BLaER1 treated with 17β-estradiol and CSF1 and Interleukin-3, amounts not matched to agents 10 nM and 100 nM (cell line): Measurements from ENCODE around the gene UGGT2.

Experiments
- H3K27ac ChIP-seq, 11 experiments: shearing (Covaris generic); formaldehyde crosslinking; 2 replicates each; pipeline ENCODE4 v1.8.1; 2022
- H3K27me3 ChIP-seq, 11 experiments: shearing (Covaris generic); formaldehyde crosslinking; 2 replicates each; pipeline ENCODE4 v1.8.1; 2022
- H3K36me3 ChIP-seq, 11 experiments: shearing (Covaris generic); formaldehyde crosslinking; 2 replicates each; pipeline ENCODE4 v1.8.1; 2022
- H3K4me1 ChIP-seq, 10 experiments: shearing (Covaris generic); formaldehyde crosslinking; 2 replicates each; pipeline ENCODE4 v1.8.1; 2022
- H3K4me2 ChIP-seq, 11 experiments: shearing (Covaris generic); formaldehyde crosslinking; 2 replicates each; pipeline ENCODE4 v1.8.1; 2022
- H3K4me3 ChIP-seq, 10 experiments: shearing (Covaris generic); formaldehyde crosslinking; 2 replicates each; pipeline ENCODE4 v1.8.1; 2022
- H3K9ac ChIP-seq, 11 experiments: shearing (Covaris generic); formaldehyde crosslinking; 2 replicates each; pipeline ENCODE4 v1.8.1; 2022
- H3K9me3 ChIP-seq, 11 experiments: shearing (Covaris generic); formaldehyde crosslinking; replicated peaks in 1 of 11; 2 replicates each; pipeline ENCODE4 v1.8.1; 2022
- H4K20me1 ChIP-seq, 11 experiments: shearing (Covaris generic); formaldehyde crosslinking; 2 replicates each; pipeline ENCODE4 v1.8.1; 2022
- Cebpa-rat ChIP-seq, 11 experiments: shearing (Covaris generic); IDR thresholded peaks; 2 replicates each; pipeline ENCODE4 v1.8.1; 2022

UGGT2 gene

GRCh38 chr13:96053003-96053703 is at the start of gene UGGT2:
Gene UGGT2, minus strand, starts transcription at chr13:96053401. Its CDS starts 89 bp downstream, at chr13:96053312.
- H3K4me3 ChIP-seq, result 0 out of 20 replicates have a peak within 1 kb of the TSS, but pooled peaks of 1 of the 10 experiments have one; percentile 15

GRCh38 chr13:96100457-96101220 is 47.4 kb upstream of the UGGT2 start:
- H3K4me3 ChIP-seq, result no peak overlapping the region
- TF ChIP-seq Cebpa-rat (IDR thresholded peaks at IDR 0.05), result no peak
- no peak overlapping the region for H3K9ac ChIP-seq
- no peaks in the 10 kb centered on the region for H3K9me3 ChIP-seq
- H3K27ac ChIP-seq, result no peak overlapping the region
- no peaks in the 10 kb centered on the region for H3K4me1 ChIP-seq
- H4K20me1 ChIP-seq, result no peaks in the 10 kb centered on the region
- H3K36me3 ChIP-seq, result no peaks in the 10 kb centered on the region
- no peak overlapping the region for H3K4me2 ChIP-seq
- H3K27me3 ChIP-seq, result no peaks in the 10 kb centered on the region

More at GRCh38 chr13:96053003-96053703, at the start of gene UGGT2:
- Histone ChIP-seq H3K9me3 (peaks cover 13 to 34% (median 20%) of the 10 kb centered on the region in 11 experiments), H3K4me2 (no peak within 1 kb of the TSS), H3K4me1 (no peaks in the 10 kb centered on the region), H3K27me3 (no peaks in the 10 kb centered on the region), H3K36me3 (no peaks in the 10 kb centered on the region), H4K20me1 (no peaks in the 10 kb centered on the region), H3K9ac (no peak within 1 kb of the TSS), H3K27ac (no peak within 1 kb of the TSS)
- no peak for TF ChIP-seq Cebpa-rat (IDR thresholded peaks at IDR 0.05)

GRCh38 chr13:96093296-96094006 is 40.2 kb upstream of the UGGT2 start:
- no peak for TF ChIP-seq Cebpa-rat (IDR thresholded peaks at IDR 0.05)
- Histone ChIP-seq H3K4me1 (no peaks in the 10 kb centered on the region), H4K20me1 (no peaks in the 10 kb centered on the region), H3K27me3 (no peaks in the 10 kb centered on the region), H3K4me2 (no peak overlapping the region), H3K36me3 (no peaks in the 10 kb centered on the region), H3K9me3 (peaks cover 19 to 26% (median 23%) of the 10 kb centered on the region in 11 experiments), H3K27ac (no peak overlapping the region), H3K9ac (no peak overlapping the region), H3K4me3 (no peak overlapping the region)

GRCh38 chr13:96091164-96092117 is 38.2 kb upstream of the UGGT2 start:
- no peaks in the 10 kb centered on the region for H3K27me3 ChIP-seq
- no peaks in the 10 kb centered on the region for H3K36me3 ChIP-seq
- H4K20me1 ChIP-seq, result no peaks in the 10 kb centered on the region
- no peak overlapping the region for H3K4me3 ChIP-seq
- H3K9me3 ChIP-seq, result peaks cover 19 to 26% (median 23%) of the 10 kb centered on the region in 11 experiments
- H3K9ac ChIP-seq, result no peak overlapping the region
- H3K4me2 ChIP-seq, result no peak overlapping the region
- H3K27ac ChIP-seq, result no peak overlapping the region
- H3K4me1 ChIP-seq, result no peaks in the 10 kb centered on the region
- TF ChIP-seq Cebpa-rat (IDR thresholded peaks at IDR 0.05), result no peak

- Histone ChIP-seq H3K36me3 (no peaks in the 10 kb centered on the region), H3K4me1 (no peaks in the 10 kb centered on the region), H3K4me2 (no peak overlapping the region), H3K9me3 (peaks cover 19 to 26% (median 23%) of the 10 kb centered on the region in 11 experiments), H3K27me3 (no peaks in the 10 kb centered on the region), H3K4me3 (no peak overlapping the region), H3K27ac (no peak overlapping the region), H3K9ac (no peak overlapping the region), H4K20me1 (no peaks in the 10 kb centered on the region)
- TF ChIP-seq Cebpa-rat (IDR thresholded peaks at IDR 0.05), result no peak
Measured at GRCh38 chr13:96090240-96091101, 37.3 kb upstream of the UGGT2 start.

GRCh38 chr13:96089749-96090239 is 36.6 kb upstream of the UGGT2 start, which contains the start of gene HS6ST3:
Gene HS6ST3, plus strand, starts transcription at chr13:96090107.
- no peak within 1 kb of the TSS for H3K4me2 ChIP-seq

GRCh38 chr13:96089139-96089538 is 35.9 kb upstream of the UGGT2 start:
- no peaks in the 10 kb centered on the region for H3K27me3 ChIP-seq
- H3K9me3 ChIP-seq, result peaks cover 19 to 26% (median 23%) of the 10 kb centered on the region in 11 experiments
- H3K4me2 ChIP-seq, result no peak overlapping the region
- no peaks in the 10 kb centered on the region for H4K20me1 ChIP-seq
- no peaks in the 10 kb centered on the region for H3K36me3 ChIP-seq
- H3K4me3 ChIP-seq, result no peak overlapping the region
- TF ChIP-seq Cebpa-rat (IDR thresholded peaks at IDR 0.05), result no peak
- H3K27ac ChIP-seq, result no peak overlapping the region
- H3K9ac ChIP-seq, result no peak overlapping the region
- H3K4me1 ChIP-seq, result no peaks in the 10 kb centered on the region

More at GRCh38 chr13:96089749-96090239, 36.6 kb upstream of the UGGT2 start, which contains the start of gene HS6ST3:
- no peak within 1 kb of the TSS for H3K4me3 ChIP-seq
- no peak within 1 kb of the TSS for H3K9ac ChIP-seq
- H3K27me3 ChIP-seq, result no peaks in the 10 kb centered on the region
- TF ChIP-seq Cebpa-rat (IDR thresholded peaks at IDR 0.05), result no peak
- H4K20me1 ChIP-seq, result no peaks in the 10 kb centered on the region
- H3K9me3 ChIP-seq, result peaks cover 19 to 26% (median 23%) of the 10 kb centered on the region in 11 experiments
- H3K27ac ChIP-seq, result no peak within 1 kb of the TSS
- H3K36me3 ChIP-seq, result no peaks in the 10 kb centered on the region
- no peaks in the 10 kb centered on the region for H3K4me1 ChIP-seq
